Osteoblast (primary cell): ENCODE measurements around the gene MASTL. TPM values are rescaled to one million over a fixed set of nuclear protein-coding genes. Genes with fewer than 3 reads are reported as not detected.
"Not testable (repeated sequence)": the region's sequence is repeated elsewhere in the genome, so short reads cannot be mapped to it uniquely, and the experiment has no call there.

ENCODE experiments used
- DNase-seq: peaks from one replicate; pipeline ENCODE4 v3.0.0; 2011; ENCODE audit warnings: low spot score, mixed read lengths; ENCODE audit not compliant: insufficient read length; ENCODE audit errors: missing footprints
- H2AFZ ChIP-seq: 2 replicates; pipeline ENCODE4 v1.6.0; 2011; ENCODE audit warnings: mild to moderate bottlenecking, low read length
- H3K27ac ChIP-seq: 2 replicates; pipeline ENCODE4 v1.5.1; 2011; ENCODE audit warnings: mild to moderate bottlenecking, low read depth, low read length, moderate library complexity
- H3K27me3 ChIP-seq: 2 replicates; pipeline ENCODE4 v1.6.0; 2012; ENCODE audit warnings: mild to moderate bottlenecking, control low read depth, inconsistent platforms, low read length, moderate library complexity; ENCODE audit not compliant: insufficient read depth
- H3K36me3 ChIP-seq: 2 replicates; pipeline ENCODE4 v1.5.1; 2011; ENCODE audit warnings: mild to moderate bottlenecking, low read length, control low read depth, moderate library complexity; ENCODE audit not compliant: insufficient read depth
- H3K4me1 ChIP-seq: 2 replicates; pipeline ENCODE4 v1.5.1; 2011; ENCODE audit warnings: mild to moderate bottlenecking, low read length, control low read depth, moderate library complexity; ENCODE audit not compliant: insufficient read depth
- H3K4me2 ChIP-seq: 2 replicates; pipeline ENCODE4 v1.6.0; 2011; ENCODE audit warnings: mild to moderate bottlenecking, low read length; ENCODE audit not compliant: insufficient read depth
- H3K4me3 ChIP-seq: fragments of 200-600 bp; sonication (generic); 3 replicates; pipeline ENCODE4 v1.5.1; 2012; ENCODE audit warnings: mild to moderate bottlenecking, low read length, inconsistent platforms; ENCODE audit not compliant: insufficient read depth
- H3K79me2 ChIP-seq: 2 replicates; pipeline ENCODE4 v1.6.0; 2012; ENCODE audit warnings: mild to moderate bottlenecking, low read length, control low read depth, inconsistent platforms; ENCODE audit not compliant: insufficient read depth
- H3K9me3 ChIP-seq: 2 replicates; pipeline ENCODE4 v1.5.1; 2011; ENCODE audit warnings: low read depth, low read length, control low read depth
- H4K20me1 ChIP-seq: 2 replicates; pipeline ENCODE4 v1.6.0; 2012; ENCODE audit warnings: mild to moderate bottlenecking, low read length, control low read depth; ENCODE audit not compliant: insufficient read depth
- total RNA-seq: library from RNA; depleted of rRNA; stranded (reverse); fragments of >200 nt; gene quantifications from 2 replicates; pipeline ENCODE4 v1.2.3, GENCODE V29; 2012
- TF ChIP-seq, protein P1 (sequence below): IDR thresholded peaks from 2 replicates; pipeline ENCODE4 v1.5.1; 2011; ENCODE audit warnings: mild to moderate bottlenecking, low read depth, low read length, moderate library complexity; ENCODE audit errors: extremely low read depth

Gene MASTL
- total RNA-seq, 1 donor = 10.1 TPM

DNA sequence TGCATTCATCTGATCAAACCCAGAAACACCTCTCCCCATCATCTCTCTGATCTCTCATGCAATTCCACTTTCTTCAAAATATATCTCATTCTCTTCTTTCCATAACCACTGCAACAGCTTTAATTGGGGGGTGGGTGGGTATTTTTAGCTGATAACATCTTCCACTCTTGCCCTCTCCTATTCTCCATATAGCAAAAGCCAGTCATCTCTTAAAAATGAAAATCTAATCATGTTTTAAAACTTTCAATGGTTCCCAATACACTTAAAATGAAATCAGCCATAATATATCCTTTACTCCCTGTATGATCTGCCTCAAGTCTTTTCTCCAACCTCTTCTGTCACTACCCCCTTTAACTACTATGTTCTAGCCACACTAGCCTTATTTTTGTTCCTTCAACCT, 2.5 kb upstream of the MASTL start:
- peak overlapping the region; percentile 99 for H3K27ac ChIP-seq

DNA sequence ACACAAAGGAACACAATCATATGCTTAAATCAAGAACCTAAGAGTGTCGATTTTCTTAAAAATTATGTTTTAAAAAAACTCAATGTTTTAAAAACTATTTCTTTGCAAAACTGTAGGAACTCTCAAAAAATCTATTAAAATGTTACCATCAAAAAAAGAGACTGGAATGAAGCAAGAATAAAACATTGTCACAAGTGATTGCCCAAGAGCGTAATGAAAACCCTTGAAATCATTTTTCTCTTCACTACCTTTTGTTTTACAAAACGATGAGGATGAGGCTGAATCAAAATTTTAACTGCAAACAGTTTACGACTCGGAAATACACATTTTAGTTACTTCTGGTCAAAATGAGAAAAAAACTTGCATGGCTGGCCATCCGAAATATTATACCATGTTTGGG, 1.8 kb upstream of the MASTL start:
- H3K27ac ChIP-seq = peak overlapping the region; percentile 99
- no peaks in the 10 kb centered on the region for H3K27me3 ChIP-seq
- peaks cover 81% of the 10 kb centered on the region for H3K79me2 ChIP-seq
- peaks cover 5% of the 10 kb centered on the region for H3K36me3 ChIP-seq
- H3K4me3 ChIP-seq = peak overlapping the region; percentile 99
- peak overlapping the region; percentile 96 for H3K4me2 ChIP-seq
- H2AFZ ChIP-seq = no peak overlapping the region
- H3K9me3 ChIP-seq = no peaks in the 10 kb centered on the region
- H3K4me1 ChIP-seq = peaks cover 15% of the 10 kb centered on the region
- TF ChIP-seq, protein P1, sequence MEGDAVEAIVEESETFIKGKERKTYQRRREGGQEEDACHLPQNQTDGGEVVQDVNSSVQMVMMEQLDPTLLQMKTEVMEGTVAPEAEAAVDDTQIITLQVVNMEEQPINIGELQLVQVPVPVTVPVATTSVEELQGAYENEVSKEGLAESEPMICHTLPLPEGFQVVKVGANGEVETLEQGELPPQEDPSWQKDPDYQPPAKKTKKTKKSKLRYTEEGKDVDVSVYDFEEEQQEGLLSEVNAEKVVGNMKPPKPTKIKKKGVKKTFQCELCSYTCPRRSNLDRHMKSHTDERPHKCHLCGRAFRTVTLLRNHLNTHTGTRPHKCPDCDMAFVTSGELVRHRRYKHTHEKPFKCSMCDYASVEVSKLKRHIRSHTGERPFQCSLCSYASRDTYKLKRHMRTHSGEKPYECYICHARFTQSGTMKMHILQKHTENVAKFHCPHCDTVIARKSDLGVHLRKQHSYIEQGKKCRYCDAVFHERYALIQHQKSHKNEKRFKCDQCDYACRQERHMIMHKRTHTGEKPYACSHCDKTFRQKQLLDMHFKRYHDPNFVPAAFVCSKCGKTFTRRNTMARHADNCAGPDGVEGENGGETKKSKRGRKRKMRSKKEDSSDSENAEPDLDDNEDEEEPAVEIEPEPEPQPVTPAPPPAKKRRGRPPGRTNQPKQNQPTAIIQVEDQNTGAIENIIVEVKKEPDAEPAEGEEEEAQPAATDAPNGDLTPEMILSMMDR = no peak
- peak; percentile 42 for DNase-seq
- peaks cover 38% of the 10 kb centered on the region for H4K20me1 ChIP-seq

More for the DNA sequence above, 2.5 kb upstream of the MASTL start:
- peaks cover 15% of the 10 kb centered on the region for H3K4me1 ChIP-seq
- no peak overlapping the region for H2AFZ ChIP-seq
- H3K4me3 ChIP-seq = peak overlapping the region; percentile 99
- TF ChIP-seq, protein P1 = no peak
- H3K79me2 ChIP-seq = peaks cover 80% of the 10 kb centered on the region
- peak overlapping the region; percentile 96 for H3K4me2 ChIP-seq
- no peaks in the 10 kb centered on the region for H3K27me3 ChIP-seq
- DNase-seq = peak; percentile 64
- H3K36me3 ChIP-seq = peaks cover 12% of the 10 kb centered on the region
- peaks cover 41% of the 10 kb centered on the region for H4K20me1 ChIP-seq
- H3K9me3 ChIP-seq = no peaks in the 10 kb centered on the region

DNA sequence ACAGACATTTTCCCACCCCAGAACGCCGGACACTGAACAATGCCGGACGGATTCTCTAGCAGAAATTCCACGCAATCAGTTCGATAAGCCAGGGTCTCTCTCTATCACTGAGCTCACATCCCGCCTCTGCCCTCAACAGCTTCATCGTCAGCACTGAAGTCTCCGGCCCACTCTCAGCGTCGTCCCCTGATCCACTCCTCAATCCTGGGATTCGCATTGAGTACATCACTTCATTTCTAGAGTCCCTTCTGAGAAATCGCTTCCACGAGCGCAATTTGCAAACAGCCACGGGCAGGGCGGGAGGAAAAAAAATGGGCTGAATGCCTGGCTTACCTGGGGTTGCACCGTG, 1.3 kb upstream of the MASTL start:
- Histone ChIP-seq H3K9me3 (no peaks in the 10 kb centered on the region), H3K36me3 (peaks cover 5% of the 10 kb centered on the region), H3K27me3 (no peaks in the 10 kb centered on the region), H3K4me1 (peaks cover 15% of the 10 kb centered on the region), H3K4me2 (peak overlapping the region; percentile 96), H2AFZ (peak overlapping the region; percentile 66), H3K27ac (peak overlapping the region; percentile 99), H4K20me1 (peaks cover 34% of the 10 kb centered on the region), H3K79me2 (peaks cover 78% of the 10 kb centered on the region), H3K4me3 (peak overlapping the region; percentile 99)
- DNase-seq = peak; percentile 65
- TF ChIP-seq, protein P1 = no peak

DNA sequence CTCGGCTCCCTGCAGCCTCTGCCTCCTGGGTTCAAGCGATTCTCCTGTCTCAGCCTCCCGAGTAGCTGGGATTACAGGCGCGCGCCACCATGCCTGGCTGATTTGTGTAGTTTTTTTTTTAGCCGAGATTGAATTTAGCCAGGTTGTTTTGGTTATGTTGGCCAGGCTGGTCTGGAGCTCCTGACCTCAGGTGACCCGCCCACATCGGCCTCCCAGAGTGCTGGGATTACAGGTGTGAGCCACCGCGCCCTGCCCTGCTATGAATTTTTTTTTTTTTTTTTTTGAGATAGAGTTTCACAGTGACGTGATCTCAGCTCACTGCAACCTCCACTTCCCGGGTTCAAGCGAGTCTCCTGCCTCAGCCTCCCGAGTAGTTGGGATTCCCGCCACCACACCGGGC, 1.4 kb downstream of the MASTL start:
- Histone ChIP-seq H3K27ac (peak overlapping the region; percentile 99), H3K4me3 (peak overlapping the region; percentile 99), H3K4me1 (peaks cover 15% of the 10 kb centered on the region), H3K79me2 (peaks cover 51% of the 10 kb centered on the region), H3K36me3 (peaks cover 18% of the 10 kb centered on the region), H2AFZ (peak overlapping the region; percentile 73), H3K4me2 (peak overlapping the region; percentile 96), H4K20me1 (peaks cover 13% of the 10 kb centered on the region)
- H3K9me3 ChIP-seq, DNase-seq, H3K27me3 ChIP-seq: not testable (repeated sequence)
